GM20431 (cell line): ENCODE results near the gene TBC1D5.
"Not testable (repeated sequence)": the region's sequence is repeated elsewhere in the genome, so short reads cannot be mapped to it uniquely, and the experiment has no call there.

Experiments
- in situ Hi-C: fragments of 300-500 bp; cut with MseI, MboI; formaldehyde crosslinking; loops from one replicate; pipeline ENCODE4 v1.15.0; 2020; ENCODE audit warnings: low sequenced_read_pairs; ENCODE audit not compliant: unreplicated experiment

The TBC1D5 gene

DNA sequence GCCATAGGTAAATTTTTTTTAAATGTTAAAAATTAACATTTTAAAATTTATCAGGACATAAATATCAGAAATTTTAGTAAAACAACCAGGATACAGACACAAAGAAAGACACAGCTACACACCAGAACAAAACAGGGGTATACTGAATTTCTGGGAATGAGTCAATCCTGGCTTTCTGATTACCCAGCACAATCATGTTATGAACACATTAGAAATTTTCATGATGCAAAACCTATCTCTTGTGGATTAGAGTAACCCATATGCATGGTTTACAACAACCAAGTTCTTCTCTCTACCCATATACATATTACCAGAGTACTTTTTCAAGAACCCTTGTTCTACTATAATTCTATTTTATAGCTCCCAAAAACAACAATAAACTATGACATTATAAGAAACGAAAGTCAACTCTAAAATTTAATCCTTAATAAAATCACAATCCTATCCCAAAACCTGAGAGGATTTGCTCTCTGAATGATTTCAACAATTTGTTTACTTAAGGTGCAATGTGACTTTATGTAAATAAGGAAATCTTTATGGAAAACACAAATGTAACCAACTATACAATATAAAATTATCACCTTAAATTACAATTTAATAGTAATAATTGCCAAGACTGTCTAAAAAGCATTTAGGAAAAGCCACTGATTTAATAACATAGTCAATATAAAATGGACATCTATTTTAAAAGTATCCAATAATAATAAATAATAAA lies 184.5 kb downstream of the TBC1D5 start:
- in situ Hi-C loops, result no loop called here

DNA sequence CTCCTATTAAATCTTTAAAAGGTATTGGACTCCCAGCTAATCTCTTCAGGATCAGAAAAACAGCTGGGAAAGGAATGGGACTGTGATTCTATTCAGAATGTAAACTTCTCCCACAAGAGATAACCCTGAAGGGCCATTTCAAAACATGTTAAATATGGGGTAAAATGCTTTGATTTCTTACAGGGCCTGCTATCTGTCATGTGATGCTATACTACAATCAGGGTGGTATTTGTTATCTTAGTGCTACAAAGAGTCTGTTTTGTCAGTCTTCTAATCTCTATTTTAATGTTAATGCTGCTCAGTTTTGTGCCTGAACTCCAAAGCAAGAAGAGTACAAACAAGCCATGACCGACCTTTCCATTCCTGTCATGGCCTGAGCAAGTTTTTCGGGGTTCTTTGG lies 186.9 kb downstream of the TBC1D5 start:
- in situ Hi-C loops, result no loop called here

DNA sequence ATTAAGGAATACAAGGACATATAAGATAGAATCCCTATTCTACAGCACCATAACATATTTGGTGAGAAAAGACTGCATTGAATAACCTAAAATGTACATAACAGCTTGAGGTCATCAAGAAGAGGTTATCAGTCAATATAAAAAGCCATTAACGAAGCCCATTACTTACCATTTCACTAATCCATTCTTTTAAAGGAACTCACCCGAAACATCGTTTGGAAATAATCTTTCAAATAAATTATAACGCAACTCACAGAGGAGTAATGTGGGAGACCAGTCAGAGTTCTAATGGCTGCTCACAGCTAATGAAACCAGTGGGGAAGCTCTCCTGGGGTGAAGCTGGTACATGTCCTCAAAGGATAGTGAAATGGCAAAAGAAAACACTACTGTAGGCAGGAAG lies 188.4 kb downstream of the TBC1D5 start:
- in situ Hi-C loops, result no loop called here

DNA sequence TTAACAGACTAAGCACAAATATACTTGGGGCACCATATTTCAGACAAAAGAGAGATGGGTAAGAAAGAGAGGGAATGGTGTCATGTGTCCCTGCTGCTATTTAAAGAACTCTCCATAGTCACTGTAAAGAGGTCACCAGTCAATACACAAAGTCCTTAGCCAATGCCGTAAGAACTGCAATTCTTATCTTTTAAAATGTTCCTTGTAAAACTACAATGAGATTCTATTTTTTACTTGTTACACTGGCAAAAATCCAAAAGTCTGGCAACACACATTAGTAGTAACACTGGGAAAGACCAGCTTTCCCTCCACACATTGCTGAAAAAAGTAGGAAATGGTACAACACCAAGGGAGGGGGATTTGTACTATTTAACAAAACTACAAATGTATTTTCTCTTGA lies 189.4 kb downstream of the TBC1D5 start:
- in situ Hi-C loops, result no loop called here

DNA sequence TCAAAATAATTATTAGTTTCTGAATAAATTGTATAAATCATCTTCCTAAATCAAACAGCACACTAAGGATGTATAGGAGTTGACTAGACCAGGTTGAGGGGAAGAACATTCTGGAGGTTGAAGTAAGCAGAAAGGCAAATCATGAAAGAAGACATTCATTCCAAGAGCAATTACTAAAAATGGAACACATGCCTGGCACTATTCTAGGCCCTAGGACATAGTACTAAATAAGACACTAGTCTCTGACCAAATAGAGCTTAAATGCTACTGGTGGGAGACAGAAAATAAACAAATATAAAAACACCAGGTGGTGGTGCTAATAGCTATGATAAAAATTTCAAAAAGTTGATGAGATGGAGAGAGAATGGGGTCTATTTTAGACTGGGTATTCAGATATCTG lies 190.1 kb downstream of the TBC1D5 start:
- in situ Hi-C loops, result no loop called here

DNA sequence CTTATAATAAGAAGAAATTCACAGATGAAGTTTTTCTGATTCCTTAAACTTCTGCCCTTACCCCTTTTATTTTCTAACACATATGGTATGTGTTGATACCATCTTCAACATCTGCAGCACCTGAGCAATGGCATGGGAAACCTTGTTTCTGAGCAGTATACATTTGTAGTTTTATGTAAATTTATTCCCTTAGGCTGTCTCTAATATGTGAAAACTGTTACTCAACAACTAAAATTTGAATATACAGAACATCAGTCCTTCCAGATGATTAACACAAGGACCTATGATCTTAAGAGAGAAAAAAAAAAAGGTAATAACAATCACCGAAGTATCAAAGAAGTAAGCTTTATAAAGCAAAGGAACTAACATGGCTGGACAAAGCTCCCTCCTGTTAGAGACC lies 190.5 kb downstream of the TBC1D5 start:
- in situ Hi-C loops, result no loop called here

DNA sequence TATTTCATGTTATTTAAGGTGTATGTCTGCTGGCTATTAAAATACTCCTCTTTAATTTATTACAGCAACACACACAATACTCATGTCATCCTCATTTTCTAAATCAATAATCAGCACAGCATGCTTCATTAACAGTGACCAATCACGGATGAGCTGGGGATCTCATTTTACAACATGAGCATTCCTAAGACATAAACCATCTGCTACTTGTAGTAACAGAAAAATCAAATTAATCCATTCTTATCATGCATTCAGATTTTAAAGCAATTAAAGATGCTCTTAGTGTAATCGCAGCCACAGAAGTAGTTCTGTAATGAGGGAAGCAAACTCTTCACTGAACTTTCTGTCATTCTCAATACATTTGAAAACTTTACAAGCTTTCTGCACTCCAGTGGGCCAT lies 191.1 kb downstream of the TBC1D5 start:
- in situ Hi-C loops, result no loop called here

DNA sequence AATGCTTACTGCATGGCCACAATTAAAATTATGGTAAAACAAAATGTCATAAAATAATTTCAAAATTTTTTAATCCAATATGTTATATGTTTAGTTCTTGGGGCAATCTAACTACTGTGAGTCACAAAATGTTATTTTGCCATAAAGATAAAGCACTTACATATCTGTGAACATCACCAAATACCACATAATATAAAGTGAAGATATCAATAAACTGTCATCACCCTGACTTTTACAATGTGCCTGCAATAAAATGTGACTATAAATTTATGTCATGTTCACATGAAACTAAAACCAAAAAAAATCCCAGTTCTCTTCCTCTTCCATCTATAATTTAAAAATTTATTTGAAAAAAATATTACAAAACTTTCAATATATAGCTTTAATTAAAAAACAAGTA lies 191.8 kb downstream of the TBC1D5 start:
- in situ Hi-C loops, result no loop called here

DNA sequence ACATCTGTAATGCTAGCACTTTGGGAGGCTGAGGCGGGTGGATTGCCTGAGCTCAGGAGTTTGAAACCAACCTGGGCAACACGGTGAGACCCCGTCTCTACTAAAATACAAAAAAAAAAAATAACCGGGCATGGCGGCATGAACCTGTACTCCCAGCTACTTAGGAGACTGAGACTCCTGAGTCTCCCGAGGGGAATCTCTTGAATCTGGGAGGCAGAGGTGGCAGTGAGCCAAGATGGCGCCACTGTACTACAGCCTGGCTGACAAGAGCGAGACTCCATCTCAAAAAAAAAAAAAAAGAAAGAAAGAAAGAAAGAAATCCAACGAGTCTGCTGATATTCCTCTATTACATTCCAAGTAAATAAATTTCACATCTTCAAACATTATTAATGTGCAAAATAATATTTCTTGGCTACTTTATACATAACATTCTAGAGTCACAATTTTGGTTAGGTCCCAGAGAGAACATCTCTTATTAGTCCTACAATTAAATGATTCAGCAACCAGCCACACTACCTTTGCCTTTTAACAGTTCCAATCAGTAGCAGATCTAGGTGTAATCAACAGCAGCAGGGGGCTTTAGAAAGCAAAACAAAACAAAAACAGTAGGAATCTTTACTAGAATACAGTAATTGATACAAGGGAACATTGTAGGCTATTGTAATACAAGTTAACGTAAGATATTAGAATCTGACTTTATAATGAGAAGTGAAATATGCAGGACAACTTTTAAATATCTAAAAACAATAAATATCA lies 195.8 kb downstream of the TBC1D5 start:
- in situ Hi-C loops, result no loop called here

DNA sequence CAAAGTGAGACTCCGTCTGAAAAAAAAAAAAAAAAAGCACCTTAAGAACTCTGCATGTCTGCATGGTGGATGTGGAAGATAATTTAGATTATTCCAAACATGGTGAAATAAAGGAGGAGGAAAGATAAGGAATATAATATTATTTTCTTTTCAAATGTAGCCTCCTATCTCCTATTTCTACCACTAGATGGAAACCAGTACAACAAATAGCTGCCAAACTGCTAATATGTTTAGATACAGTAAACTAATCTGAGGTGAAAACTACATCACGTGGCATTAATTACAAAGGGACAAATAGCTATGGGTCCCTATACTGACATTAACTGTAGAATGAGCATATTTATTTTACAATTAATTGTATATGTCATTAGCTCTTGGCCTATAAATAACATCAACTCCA lies 197.8 kb downstream of the TBC1D5 start:
- in situ Hi-C loops, result no loop called here

DNA sequence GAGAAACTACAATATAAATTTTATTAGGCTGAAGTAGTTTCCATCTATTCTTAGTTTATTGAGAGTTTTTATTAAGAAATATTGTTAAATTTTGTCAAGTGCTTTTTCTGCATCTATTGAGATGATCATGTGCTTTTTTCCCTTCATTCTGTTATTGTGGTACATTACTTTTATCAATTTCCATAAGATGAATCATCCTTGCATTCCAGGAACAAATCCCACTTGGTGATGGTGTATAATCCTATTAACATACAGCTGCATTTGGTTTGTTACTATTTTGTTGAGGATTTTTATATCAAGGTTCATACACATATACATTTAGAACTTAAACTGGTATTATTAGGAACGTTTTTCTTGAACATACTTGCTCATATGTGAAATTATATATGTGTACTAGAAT lies 199.8 kb downstream of the TBC1D5 start:
- in situ Hi-C loops, result no loop called here

DNA sequence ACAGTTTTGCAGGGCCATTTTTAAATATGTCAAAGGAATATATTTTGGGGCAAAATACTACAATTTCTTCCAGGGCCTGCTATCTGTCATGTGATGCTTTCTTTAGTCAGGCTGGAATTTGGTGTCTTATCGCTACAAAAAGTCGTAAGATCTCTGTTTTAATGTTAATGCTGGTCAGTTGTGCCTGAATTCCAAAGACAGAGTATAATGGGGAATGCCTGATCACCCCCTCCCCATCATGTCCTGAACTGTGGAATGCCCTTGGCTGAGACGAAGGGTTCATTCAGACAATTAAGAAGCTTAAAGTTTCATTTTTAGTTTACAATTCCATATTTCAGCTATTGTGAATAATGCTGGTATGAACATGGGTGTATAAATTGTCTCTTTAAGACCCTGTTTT lies 203.0 kb downstream of the TBC1D5 start:
- in situ Hi-C loops, result no loop called here

DNA sequence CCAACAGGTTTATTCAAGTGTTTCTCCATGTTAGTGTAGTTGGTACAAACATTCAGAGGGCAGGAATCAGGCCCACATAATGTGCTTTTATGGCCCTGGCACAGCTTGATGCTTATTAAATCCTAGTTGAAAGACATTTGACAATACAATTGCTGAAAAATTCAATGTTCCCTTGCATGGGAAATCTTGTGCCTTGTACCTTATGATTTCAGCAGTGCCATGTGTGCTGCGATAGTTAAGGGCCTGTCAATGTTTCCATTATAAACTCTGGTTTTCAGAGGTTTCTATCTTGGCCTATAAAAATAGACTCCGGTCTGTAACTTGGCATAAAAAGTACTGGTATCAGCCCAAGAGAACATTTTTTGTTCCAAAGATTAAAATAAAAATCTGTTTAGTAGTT lies 207.2 kb downstream of the TBC1D5 start:
- in situ Hi-C loops, result no loop called here

DNA sequence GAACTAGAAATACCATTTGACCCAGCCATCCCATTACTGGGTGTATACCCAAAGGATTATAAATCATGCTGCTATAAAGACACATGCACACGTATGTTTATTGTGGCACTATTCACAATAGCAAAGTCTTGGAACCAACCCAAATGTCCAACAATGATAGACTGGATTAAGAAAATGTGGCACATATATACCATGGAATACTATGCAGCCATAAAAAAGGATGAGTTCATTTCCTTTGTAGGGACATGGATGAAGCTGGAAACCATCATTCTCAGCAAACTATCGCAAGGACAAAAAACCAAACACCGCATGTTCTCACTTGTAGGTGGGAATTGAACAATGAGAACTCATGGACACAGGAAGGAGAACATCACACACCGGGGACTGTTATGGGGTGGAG lies 210.0 kb downstream of the TBC1D5 start:
- in situ Hi-C loops, result not testable (repeated sequence)

DNA sequence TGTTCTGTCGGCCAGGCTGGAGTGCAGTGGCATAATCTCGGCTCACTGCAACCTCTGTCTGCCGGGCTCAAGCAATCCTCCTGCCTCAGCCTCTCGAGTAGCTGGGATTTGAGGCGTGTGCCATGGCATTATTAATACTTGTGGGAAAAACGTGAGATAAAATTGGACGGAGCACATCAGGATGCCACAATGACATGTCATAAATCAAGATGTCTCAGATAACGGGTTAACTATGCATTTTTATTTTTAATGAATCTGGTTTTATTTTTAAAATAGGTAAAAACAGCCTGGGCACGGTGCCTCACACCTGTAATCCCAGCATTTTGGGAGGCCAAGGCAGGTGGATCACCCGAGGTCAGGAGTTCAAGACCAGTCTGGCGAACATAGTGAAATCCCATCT lies 212.8 kb downstream of the TBC1D5 start:
- in situ Hi-C loops, result no loop called here

DNA sequence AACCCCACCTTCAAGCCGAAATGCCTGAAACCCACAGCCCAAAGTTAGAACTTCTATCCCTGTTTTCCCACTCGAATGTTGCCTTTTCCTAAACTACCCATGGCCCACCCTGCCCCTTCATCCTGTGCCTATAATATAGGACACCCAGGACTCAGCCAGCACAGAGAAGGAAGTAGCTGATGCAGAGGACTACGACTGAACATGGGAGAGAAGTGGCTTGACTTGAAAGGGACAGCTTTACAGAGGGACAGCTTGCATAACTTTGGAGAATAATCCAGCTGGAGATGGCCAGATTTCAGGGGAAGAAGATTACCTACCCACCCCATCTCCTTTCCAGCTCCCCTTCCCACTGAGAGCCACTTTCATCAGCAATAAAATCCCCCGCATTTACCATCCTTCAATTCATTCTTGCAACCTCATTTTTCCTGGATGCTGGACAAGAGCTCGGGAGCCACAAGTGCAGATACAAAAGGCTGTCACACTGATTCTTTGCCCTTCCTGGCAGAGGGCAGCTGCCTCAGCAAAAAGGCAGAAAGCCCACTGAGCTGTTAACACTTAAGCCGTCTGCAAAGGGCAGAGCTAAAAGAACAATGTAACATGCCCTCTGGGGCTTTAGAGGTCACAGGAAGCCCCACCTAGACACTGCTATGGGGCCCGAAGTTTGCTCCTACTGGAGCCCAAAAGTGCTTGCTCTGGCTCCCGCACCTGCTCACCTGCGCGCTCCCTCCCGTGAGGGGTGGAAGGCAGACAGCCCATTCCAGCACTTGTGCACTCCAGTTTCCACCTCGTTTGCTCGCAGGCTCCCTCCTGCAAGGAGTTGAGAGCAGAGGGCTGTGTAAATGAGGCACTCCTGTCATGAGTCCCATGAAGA lies 224.0 kb downstream of the TBC1D5 start:
- in situ Hi-C loops, result no loop called here

DNA sequence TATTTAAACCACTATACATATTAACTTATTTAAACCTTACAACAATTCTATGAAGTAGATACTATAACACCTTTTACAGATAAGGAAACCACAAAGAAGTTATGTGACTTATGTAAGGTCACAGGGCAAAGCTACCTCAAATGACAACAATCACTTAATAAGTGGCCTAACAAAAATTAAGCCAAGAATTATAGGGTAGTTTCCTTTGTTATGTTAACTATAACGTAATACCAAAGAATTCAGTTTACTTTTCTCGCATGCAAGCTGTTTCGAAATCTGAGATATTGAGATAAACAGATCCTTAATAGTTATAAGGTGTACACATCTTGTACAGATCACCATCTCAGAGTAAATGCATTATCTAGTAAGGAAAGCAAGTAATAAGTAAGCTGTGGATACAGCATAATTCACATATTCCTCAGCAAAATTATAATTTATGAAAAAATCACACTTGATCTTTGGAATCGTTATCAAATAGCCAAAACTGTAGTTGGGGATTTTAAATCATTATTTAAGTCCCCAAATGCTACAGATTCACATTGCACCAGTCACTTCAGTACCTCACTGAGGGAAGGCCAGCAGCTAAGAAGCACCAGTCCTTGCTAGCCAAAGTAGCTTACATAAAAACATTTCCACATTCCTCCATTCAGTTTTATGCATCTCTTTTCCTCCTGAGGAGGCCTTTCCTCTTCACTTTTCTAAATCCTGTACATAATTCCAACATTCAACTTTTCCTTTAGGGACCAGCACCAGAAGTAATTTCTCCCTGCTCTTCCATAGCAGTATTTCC lies 226.8 kb downstream of the TBC1D5 start:
- in situ Hi-C loops, result no loop called here

DNA sequence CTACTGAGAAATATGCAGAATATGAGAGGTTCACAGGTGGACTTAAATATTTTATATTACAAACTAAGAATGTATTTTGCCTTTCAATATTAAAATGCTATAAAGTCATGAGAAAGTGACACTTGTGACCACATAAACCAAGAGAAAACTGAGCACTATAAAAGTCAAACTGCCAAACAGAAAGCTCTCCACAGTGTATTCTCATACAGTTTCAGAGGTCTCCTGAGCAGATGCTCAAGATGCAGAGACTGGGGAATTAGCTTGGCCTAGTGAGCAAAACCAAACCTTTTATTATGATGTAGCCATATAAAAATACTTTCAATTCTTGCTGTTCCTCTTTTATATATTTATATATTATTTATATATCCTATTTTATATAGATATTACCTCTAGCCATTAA lies 227.8 kb downstream of the TBC1D5 start:
- in situ Hi-C loops, result no loop called here

DNA sequence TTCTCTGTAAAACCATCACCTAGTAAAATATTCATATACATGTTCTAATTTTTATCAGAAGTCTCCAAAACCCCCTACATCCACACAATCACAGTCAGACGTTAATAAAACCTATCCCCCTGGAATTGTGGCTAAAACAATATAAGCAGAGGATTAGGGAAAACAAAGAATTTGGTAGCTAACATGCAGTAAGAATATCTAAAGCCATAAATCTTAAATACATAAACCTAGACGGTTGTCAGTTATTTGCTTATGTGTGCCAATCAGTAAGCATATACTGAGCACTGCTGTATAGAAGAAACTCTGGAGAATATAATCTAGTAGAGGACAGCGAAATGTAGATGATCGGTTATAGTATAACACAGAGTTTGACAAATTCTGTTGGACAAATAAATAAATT lies 232.2 kb downstream of the TBC1D5 start:
- in situ Hi-C loops, result no loop called here

DNA sequence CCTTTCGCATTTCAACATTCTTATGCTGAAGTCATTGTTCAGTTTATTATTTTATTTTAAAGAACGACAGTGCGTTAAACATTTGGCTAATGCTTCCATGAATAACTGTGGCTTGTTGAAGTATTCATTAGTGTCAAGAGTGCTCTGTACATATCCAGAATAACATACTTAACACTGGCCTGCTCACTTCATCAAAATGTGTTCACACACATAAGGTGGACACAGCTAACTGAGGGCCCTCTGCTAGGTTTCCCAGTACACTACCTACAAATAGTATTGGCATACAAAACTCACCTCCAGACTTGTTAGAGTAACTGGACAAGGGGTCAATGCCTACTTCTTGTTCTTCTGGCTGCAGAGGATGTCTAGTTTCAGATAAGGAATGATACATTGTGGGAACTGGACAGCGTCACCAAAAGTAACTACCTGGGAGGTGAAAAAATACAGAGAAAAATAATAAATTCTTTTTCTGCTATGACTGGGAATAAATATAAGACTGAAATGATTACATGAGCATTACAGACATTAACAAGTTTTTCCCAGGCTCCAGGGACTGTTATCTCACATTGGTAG lies 234.2 kb downstream of the TBC1D5 start:
- in situ Hi-C loops, result no loop called here
